GM21447 (cell line): ENCODE results near the gene PEAK3.

Experiments used
- ATAC-seq: cut with Tn5 transposase; IDR thresholded peaks from one replicate; pipeline ENCODE4 v1.9.1; 2021; ENCODE audit not compliant: unreplicated experiment

The PEAK3 gene

GRCh38 chr19:2315818-2316353, 33.9 kb upstream of the PEAK3 start:
- ATAC-seq = no peak

DNA sequence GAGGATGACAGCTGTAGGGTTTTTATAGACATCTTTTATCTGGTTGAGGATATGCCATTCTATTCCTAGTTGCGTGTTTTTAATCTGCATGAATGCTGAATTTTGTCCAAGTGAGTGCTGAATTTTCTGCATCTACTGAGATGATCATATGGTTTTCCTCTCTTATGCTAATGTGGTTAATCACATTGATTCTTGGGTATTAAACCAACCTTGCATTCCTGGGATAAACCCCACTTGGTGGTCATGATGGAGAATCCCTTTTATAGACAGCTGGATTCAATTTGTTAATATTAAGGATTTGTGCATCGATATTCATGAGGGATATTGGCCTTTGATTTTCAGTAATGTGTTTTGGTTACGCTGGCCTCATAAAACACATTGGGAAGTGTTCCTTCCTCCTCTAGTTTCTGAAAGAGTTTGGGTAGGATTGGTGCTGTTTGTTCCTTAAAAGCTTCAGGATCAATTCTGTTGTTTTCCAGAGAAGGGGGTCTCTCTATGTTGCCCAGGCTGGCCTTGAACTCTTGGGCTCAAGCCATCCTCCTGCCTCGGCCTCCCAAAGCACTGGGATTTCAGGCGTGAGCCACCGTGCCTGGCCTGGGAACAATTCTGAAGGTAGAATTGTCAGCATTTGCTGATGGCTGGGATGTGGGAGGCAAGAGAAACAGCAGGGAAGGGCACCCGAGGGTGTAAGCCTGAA, 33.3 kb upstream of the PEAK3 start:
- no peak for ATAC-seq

- ATAC-seq = no peak
These were observed 31.0 kb upstream of the PEAK3 start for GRCh38 chr19:2312820-2313501.

DNA sequence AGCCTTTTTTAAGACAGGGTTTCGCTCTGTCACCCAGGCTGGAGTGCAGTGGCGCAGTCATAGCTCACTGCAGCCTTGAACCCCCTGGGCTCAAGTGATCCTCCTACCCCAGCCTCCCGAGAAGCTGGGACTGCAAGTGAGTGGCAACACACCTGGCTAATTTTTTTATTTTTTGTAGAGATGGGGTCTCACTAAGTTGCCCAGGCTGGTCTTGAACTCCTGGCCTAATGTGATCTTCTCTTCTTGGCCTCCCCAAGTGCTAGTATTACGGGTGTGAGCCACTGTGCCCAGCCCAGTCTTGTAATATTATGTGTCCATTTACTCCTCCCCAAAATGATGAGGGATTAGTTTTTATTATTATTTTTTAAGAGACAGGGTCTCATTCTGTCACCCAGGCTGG, 29.1 kb upstream of the PEAK3 start:
- no peak for ATAC-seq

GRCh38 chr19:2309734-2310362, 27.9 kb upstream of the PEAK3 start:
- ATAC-seq = no peak

DNA sequence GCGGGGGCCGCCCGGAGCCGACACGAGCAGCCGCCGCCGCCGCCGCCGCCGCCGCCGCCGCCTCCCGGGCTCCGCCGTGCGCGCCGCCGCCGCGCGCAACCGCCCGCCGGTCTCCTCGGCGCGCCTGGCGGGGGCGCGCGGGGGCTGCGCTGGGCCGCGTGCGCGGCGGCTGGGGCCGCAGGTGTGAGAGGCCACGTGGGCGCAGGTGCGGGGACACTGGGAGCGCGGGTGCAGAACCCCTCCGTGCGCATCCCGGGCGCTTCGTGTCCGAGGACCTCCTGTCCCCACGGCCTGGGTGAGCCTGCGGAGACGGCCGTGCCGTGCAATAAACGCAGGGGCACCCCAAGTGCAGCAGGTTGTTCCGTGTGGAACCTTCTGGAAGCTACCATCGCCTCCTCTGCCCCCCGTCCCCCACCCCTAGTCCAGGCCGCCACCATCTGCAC, 26.2 kb upstream of the PEAK3 start, which contains the start of gene LINGO3:
LINGO3 (minus strand) TSS at position 41 of the 443 bp plus-strand sequence. CDS start 16,378 bp downstream, outside the sequence.
- no peak for ATAC-seq

- ATAC-seq = no peak
These were observed 25.6 kb upstream of the PEAK3 start for GRCh38 chr19:2307518-2308012.

DNA sequence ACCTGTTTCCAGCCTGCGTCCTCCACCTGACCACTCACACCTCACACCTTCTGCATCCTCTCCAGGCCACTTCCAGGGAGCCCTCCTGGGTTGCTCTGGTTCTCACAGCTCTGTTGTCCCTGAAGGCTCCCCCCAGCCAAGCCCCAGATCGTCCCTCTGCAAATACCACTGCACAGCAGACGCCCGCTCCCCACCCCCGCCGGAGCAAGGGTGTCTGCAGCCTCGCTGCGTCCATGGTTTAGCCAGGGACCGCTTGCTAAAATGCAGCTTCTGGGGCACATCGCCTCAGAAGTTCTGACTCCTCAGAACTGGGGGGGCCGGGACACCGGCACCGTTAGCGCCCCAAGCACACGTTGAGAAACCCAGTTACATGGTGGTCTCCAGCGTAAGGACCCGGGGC, 25.0 kb upstream of the PEAK3 start:
- ATAC-seq = no peak

GRCh38 chr19:2306281-2306806, 24.4 kb upstream of the PEAK3 start:
- no peak for ATAC-seq

- ATAC-seq = no peak
These were observed 23.7 kb upstream of the PEAK3 start for GRCh38 chr19:2305452-2306280.

GRCh38 chr19:2303211-2303798, 21.3 kb upstream of the PEAK3 start:
- ATAC-seq = no peak

DNA sequence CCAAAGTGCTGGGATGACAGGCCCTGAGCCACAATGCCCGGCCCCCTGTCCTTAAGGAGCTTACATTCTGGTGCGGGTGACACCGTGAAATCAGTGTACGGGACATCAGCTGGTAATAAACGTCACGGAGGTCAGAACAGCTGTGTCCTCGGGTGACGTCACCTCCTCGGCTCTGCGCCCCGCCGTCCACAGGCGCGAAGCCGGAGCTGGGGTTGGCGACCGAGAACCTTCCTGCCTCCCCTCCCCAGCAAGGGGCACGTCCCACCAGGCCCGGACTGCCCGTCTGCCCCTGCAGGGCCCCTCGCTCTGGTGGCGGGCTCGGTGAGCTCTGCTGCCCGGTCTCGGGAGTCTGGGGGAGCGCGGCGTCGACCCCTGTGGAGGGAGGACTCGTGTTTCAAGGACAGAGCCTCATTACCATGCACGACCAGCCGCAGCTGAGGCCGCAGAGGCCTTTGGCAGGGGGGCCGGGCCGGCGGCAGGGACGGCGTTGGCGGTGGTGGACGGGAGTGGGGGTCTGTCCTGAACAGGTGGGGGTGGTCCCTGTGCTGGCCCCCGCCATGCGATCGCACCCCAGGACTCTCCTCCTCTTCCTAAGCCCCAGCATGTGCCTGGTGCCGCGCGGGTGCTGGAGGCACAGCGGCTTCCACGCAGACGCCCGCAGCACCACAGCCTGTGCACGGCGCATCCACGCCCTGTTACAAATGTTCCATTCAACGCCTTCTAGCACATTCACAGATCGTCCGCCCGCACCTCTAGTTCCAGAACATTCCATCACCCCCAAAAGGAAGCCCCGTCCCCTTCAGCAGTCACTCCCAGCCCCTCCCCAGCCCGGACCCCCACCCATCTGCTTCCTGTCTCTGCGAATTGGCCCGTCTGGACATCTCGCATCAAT, 20.6 kb upstream of the PEAK3 start:
- no peak for ATAC-seq

DNA sequence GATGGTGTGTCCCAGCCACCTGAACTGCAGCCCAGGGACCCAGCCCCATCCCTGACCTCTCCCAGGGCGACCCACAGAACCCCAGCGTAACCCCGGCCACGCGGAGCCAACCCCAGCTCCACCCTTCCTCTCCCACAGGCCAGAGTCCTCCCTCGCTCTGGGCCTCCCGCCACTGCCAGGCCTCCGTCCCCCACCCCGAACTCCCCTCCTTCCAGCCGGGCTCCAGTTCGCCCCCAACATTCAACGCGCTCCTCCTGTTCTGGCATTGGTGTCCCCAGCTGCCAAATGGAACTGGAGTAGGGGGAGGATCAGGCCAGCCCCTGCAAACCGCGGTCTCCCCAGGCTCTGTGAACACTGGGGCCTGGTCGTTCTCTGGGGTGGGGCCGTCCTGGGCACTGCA, 18.6 kb upstream of the PEAK3 start:
- no peak for ATAC-seq

DNA sequence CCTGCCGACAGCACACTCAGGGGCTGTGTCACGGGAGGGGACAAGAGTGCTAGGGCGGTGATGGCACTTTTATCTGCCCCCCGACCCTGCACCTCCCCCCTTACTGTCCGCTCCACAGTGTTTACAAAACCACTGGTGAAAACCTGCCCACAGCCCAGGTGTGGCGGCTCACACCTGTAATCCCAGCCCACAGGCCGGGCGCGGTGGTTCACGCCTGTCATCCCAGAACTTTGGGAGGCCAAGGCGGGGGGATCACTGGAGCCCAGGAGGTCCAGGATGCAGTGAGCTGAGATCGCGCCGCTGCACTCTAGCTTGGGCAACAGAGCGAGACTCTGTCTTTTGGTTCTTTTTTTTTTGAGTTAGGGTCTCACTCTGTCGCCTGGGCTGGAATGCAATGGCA, 14.2 kb upstream of the PEAK3 start:
- no peak for ATAC-seq

DNA sequence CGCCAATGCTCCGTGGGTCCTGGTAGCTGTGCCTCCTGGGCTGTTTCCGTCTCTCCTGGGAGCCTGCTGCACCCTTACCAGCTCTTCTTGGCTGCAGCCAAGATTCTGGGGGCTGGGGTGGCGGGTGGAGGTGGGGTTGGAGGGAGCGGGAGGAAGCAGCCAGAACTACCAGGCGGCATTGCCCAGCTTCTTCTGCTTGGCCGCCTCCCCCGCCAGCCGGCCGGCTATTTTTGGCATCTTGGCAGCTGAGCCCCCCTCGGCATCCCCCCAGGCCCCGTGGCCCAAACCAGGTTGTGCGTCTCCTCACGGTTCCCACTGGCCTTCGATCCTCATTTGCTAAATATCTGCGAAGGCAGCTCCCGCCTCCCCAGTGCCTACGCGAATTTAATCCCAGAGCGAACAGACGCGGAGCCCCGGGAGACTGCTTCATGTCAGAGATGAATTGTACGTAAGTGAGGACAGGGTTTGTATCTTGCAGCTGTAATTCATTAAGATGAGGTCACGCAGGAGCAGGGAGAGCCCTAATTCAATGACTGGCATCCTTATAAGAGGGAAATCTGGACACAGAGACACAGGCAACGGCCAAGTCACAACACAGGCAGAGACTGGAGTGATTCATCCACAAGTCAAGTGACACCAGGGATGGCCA, 12.8 kb upstream of the PEAK3 start:
- ATAC-seq = no peak

DNA sequence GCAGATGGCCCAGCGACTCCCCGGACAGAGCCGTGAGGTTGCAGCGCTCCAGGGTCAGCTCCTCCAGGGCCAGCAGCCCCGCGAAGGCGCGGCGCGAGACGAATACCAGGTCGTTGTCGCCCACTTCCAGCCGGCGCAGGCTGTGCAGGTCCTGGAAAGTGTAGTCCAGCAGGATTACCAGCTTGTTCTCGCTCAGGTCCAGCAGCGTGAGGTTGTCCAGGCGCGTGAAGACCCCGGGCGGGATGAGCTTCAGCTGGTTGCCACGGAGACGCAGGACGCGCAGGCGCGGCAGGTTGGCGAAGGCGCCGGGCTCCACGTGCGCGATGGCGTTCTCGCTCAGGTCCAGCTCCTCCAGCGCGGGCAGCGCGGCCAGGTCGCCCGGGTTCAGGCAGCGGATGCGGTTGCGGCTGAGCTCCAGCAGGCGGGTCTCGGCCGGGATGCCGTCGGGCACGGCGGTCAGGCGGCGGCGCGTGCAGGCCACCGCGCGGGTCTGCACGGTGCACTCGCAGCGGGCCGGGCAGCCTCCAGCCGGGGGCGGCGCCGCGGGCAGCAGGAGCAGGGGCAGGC, 9.3 kb upstream of the PEAK3 start:
- ATAC-seq = no peak

- no peak for ATAC-seq
These were observed 8.6 kb upstream of the PEAK3 start for GRCh38 chr19:2290441-2291184.
